Activated CD4-positive, alpha-beta T cell treated with anti-CD3 and anti-CD28 coated beads for 4 hours (primary cell): Measurements from ENCODE around the gene MRTO4.
A peak's percentile ranks its signal among the peaks of the same experiment; 100 is the strongest.
"Not testable (repeated sequence)": the region's sequence is repeated elsewhere in the genome, so short reads cannot be mapped to it uniquely, and the experiment has no call there.

Source experiments
- DNase-seq, 2 donors: peaks; one replicate each; pipeline ENCODE4 v3.0.0-alpha.2; 2020

Gene MRTO4

GRCh38 chr1:19273106-19273843 is 21.7 kb downstream of the MRTO4 start:
- no peak for DNase-seq

- DNase-seq, result not testable (repeated sequence)
Measured at GRCh38 chr1:19273844-19274531, 22.4 kb downstream of the MRTO4 start.

- no peak for DNase-seq
Measured at GRCh38 chr1:19274636-19275035, 23.0 kb downstream of the MRTO4 start.

GRCh38 chr1:19283891-19284290 is 32.3 kb downstream of the MRTO4 start:
- no peak for DNase-seq

GRCh38 chr1:19284881-19285280 is 33.3 kb downstream of the MRTO4 start:
- DNase-seq, result no peak

- DNase-seq, result not testable (repeated sequence)
Measured at GRCh38 chr1:19285366-19285765, 33.8 kb downstream of the MRTO4 start.

- not testable (repeated sequence) for DNase-seq
Measured at GRCh38 chr1:19285807-19286206, 34.2 kb downstream of the MRTO4 start.

GRCh38 chr1:19287436-19288185 is 36.0 kb downstream of the MRTO4 start:
- DNase-seq, result no peak

- DNase-seq, result peak; percentile 49 to 52
Measured at GRCh38 chr1:19288324-19289241, 37.0 kb downstream of the MRTO4 start, which contains the start of gene AKR7A3. TSS of gene AKR7A3 (minus strand) at chr1:19288770. CDS start at chr1:19288709, 61 bp downstream.

GRCh38 chr1:19289244-19289643 is 37.6 kb downstream of the MRTO4 start:
- DNase-seq, result no peak

GRCh38 chr1:19294638-19295037 is 43.0 kb downstream of the MRTO4 start:
- no peak for DNase-seq

- DNase-seq, result no peak
Measured at GRCh38 chr1:19300211-19300610, 48.6 kb downstream of the MRTO4 start.

- not testable (repeated sequence) for DNase-seq
Measured at GRCh38 chr1:19304081-19304480, 52.5 kb downstream of the MRTO4 start.

GRCh38 chr1:19305880-19306279 is 54.3 kb downstream of the MRTO4 start:
- no peak for DNase-seq

- DNase-seq, result no peak
Measured at GRCh38 chr1:19306941-19307340, 55.3 kb downstream of the MRTO4 start.

- no peak for DNase-seq
Measured at GRCh38 chr1:19307794-19308508, 56.3 kb downstream of the MRTO4 start.

- DNase-seq, result no peak
Measured at GRCh38 chr1:19308509-19308907, 56.9 kb downstream of the MRTO4 start.

GRCh38 chr1:19309123-19309813 is 57.7 kb downstream of the MRTO4 start:
- DNase-seq, result no peak
